Measurements from ENCODE around the gene EDA.

DNA sequence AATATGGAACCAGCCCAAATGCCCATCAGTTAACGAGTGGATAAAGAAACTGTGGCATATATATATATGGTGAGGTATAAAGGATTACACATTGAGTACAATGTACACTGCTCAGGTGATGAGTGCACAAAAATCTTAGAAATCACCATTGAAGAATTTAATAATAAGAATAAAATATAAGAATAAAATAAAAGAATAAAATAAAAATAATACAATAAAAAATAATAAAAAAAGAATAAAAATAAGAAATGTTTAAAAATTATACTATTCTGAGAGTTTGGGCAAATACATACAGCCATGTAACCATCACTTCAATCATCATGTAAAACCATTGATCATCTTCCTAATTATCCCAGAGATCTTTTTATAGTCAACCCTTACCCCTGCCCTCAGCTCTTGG, 260.3 kb downstream of the EDA start:
- TF ChIP-seq POLR2A (IDR thresholded peaks at IDR 0.05) (no peak), POLR2AphosphoS5 (IDR thresholded peaks at IDR 0.05; ENCODE audit: insufficient read depth in 1 of 2, low read depth in 1 of 2) (no peak)
- TF ChIP-seq, protein P1, sequence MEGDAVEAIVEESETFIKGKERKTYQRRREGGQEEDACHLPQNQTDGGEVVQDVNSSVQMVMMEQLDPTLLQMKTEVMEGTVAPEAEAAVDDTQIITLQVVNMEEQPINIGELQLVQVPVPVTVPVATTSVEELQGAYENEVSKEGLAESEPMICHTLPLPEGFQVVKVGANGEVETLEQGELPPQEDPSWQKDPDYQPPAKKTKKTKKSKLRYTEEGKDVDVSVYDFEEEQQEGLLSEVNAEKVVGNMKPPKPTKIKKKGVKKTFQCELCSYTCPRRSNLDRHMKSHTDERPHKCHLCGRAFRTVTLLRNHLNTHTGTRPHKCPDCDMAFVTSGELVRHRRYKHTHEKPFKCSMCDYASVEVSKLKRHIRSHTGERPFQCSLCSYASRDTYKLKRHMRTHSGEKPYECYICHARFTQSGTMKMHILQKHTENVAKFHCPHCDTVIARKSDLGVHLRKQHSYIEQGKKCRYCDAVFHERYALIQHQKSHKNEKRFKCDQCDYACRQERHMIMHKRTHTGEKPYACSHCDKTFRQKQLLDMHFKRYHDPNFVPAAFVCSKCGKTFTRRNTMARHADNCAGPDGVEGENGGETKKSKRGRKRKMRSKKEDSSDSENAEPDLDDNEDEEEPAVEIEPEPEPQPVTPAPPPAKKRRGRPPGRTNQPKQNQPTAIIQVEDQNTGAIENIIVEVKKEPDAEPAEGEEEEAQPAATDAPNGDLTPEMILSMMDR (IDR thresholded peaks at IDR 0.05) = no peak

Data from vagina (tissue), 2 donors.